Stromal cell of bone marrow (primary cell): ENCODE data around the gene CAMLG.

ENCODE experiments used
- DNase-seq: peaks from one replicate; pipeline ENCODE4 v3.0.0-alpha.2; 2012; ENCODE audit warnings: low read depth

CAMLG gene

GRCh38 chr5:134784241-134784920 is 46.0 kb downstream of the CAMLG start:
- DNase-seq: no peak

- DNase-seq: no peak
These were observed 46.7 kb downstream of the CAMLG start for GRCh38 chr5:134784946-134785620.

GRCh38 chr5:134787692-134788091 is 49.3 kb downstream of the CAMLG start:
- no peak for DNase-seq

GRCh38 chr5:134791580-134791979 is 53.2 kb downstream of the CAMLG start:
- DNase-seq: no peak

- DNase-seq: no peak
These were observed 53.9 kb downstream of the CAMLG start for GRCh38 chr5:134792286-134792685.

- DNase-seq: no peak
These were observed 54.8 kb downstream of the CAMLG start for GRCh38 chr5:134793111-134793510.

- no peak for DNase-seq
These were observed 55.7 kb downstream of the CAMLG start for GRCh38 chr5:134794082-134794481.

GRCh38 chr5:134794819-134795218 is 56.5 kb downstream of the CAMLG start:
- DNase-seq: no peak

- DNase-seq: no peak
These were observed 60.1 kb downstream of the CAMLG start for GRCh38 chr5:134798468-134798867.
